GM21786 (cell line): ENCODE data around the gene MMP25.
"Not testable (repeated sequence)": the region's sequence is repeated elsewhere in the genome, so short reads cannot be mapped to it uniquely, and the experiment has no call there.

Experiments
- ATAC-seq: cut with Tn5 transposase; IDR thresholded peaks from one replicate; pipeline ENCODE4 v1.9.1; 2021; ENCODE audit not compliant: unreplicated experiment

MMP25 gene

GRCh38 chr16:3028716-3029319, 17.5 kb upstream of the MMP25 start:
- no peak for ATAC-seq

- no peak for ATAC-seq
Measured at GRCh38 chr16:3029491-3030221, 16.7 kb upstream of the MMP25 start.

GRCh38 chr16:3030222-3031212, 15.8 kb upstream of the MMP25 start:
- ATAC-seq: no peak

GRCh38 chr16:3032624-3033023, 13.7 kb upstream of the MMP25 start:
- ATAC-seq: no peak

GRCh38 chr16:3035289-3035971, 10.9 kb upstream of the MMP25 start:
- no peak for ATAC-seq

- no peak for ATAC-seq
Measured at GRCh38 chr16:3035972-3036725, 10.2 kb upstream of the MMP25 start.

- no peak for ATAC-seq
Measured at GRCh38 chr16:3036726-3037315, 9.5 kb upstream of the MMP25 start, which contains the start of gene BICDL2. Gene BICDL2, minus strand, starts transcription at chr16:3036944. Its CDS starts 1,448 bp downstream, at chr16:3035496.

- no peak for ATAC-seq
Measured at GRCh38 chr16:3038256-3038655, 8.1 kb upstream of the MMP25 start.

- ATAC-seq: no peak
Measured at GRCh38 chr16:3038896-3039295, 7.5 kb upstream of the MMP25 start.

- no peak for ATAC-seq
Measured at GRCh38 chr16:3042376-3042775, 4.0 kb upstream of the MMP25 start.

- no peak for ATAC-seq
Measured at GRCh38 chr16:3044708-3045107, 1.7 kb upstream of the MMP25 start.

- no peak for ATAC-seq
Measured at GRCh38 chr16:3046641-3047386, 453 bp downstream of the MMP25 start.

GRCh38 chr16:3047387-3047720, 993 bp downstream of the MMP25 start:
- no peak for ATAC-seq

- ATAC-seq: no peak
Measured at GRCh38 chr16:3049921-3050481, 3.6 kb downstream of the MMP25 start.

- ATAC-seq: no peak
Measured at GRCh38 chr16:3050487-3050886, 4.1 kb downstream of the MMP25 start.

- ATAC-seq: no peak
Measured at GRCh38 chr16:3051009-3051408, 4.6 kb downstream of the MMP25 start.

- no peak for ATAC-seq
Measured at GRCh38 chr16:3051494-3051893, 5.1 kb downstream of the MMP25 start.

- not testable (repeated sequence) for ATAC-seq
Measured at GRCh38 chr16:3052571-3053329, 6.4 kb downstream of the MMP25 start.
